Measurements from ENCODE around the gene IL1F10.

DNA sequence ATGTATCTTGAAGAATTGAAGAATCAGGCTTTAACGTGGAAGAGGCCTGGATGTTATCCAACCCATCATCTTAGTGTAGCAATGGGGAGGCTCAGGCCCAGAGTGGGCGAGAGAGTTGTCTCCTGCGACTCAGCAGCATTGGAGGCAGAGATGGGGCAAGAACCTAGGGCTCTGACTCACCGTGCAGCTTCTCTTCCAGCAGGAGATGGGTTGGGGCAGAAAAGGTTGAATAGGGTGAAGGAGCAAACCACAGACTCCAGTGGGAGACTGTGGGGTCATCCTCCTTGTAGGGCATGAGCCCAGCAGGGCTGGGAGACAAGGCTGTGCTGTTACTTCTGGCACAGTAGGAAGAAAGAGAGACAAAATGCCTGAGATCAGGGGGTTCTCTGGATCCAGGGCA is 7.4 kb upstream of the IL1F10 start:
- no peak for TF ChIP-seq POLR2AphosphoS5 (IDR thresholded peaks at IDR 0.05)
- TF ChIP-seq, protein P1, sequence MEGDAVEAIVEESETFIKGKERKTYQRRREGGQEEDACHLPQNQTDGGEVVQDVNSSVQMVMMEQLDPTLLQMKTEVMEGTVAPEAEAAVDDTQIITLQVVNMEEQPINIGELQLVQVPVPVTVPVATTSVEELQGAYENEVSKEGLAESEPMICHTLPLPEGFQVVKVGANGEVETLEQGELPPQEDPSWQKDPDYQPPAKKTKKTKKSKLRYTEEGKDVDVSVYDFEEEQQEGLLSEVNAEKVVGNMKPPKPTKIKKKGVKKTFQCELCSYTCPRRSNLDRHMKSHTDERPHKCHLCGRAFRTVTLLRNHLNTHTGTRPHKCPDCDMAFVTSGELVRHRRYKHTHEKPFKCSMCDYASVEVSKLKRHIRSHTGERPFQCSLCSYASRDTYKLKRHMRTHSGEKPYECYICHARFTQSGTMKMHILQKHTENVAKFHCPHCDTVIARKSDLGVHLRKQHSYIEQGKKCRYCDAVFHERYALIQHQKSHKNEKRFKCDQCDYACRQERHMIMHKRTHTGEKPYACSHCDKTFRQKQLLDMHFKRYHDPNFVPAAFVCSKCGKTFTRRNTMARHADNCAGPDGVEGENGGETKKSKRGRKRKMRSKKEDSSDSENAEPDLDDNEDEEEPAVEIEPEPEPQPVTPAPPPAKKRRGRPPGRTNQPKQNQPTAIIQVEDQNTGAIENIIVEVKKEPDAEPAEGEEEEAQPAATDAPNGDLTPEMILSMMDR (IDR thresholded peaks at IDR 0.05) = no peak

Data from suprapubic skin (tissue), 3 donors.